GM12875 (cell line): Measurements from ENCODE around the gene BAIAP2.

Source experiments
- H3K4me3 ChIP-seq: one replicate; pipeline ENCODE4 v1.5.1; 2011; ENCODE audit warnings: low read depth, low read length, control low read depth
- TF ChIP-seq, protein P1 (sequence below): IDR thresholded peaks from 2 replicates; pipeline ENCODE4 v1.5.1; 2011; ENCODE audit warnings: low read depth, mild to moderate bottlenecking, control low read depth, inconsistent platforms, low read length, moderate library complexity, borderline replicate concordance; ENCODE audit not compliant: insufficient read depth

Gene BAIAP2

DNA sequence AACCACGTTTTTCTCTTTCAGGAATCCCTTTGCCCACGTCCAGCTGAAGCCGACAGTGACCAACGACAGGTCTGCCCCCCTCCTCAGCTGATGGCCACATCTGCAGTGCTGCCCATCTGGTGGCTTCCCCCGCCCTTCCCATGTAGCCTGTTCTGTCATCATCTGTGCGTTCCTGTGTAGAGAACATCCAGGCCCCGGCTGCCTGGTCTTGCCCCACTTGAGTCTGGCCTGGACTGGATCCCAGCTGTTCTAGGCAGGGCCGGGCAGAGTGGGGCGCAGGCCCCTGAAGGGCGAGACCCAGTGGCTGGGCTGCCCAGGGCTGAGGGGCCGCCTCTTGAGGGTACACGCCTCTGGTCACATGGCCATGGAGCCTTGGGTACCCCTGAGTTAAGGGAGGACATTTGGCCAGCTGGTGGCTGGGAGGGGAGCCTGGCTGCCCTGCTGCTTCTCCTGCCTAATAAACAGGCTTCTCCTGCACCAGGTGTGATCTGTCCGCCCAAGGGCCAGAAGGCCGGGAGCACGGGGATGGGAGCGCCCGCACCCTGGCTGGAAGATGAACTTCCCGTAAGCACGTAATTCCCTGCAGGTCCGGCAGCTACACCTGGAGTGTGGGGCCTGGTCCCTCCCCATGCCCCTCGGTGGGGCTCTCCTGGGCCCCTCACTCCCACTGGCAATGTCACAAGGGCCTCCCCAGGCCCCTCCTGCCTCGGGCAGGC lies 81.0 kb downstream of the BAIAP2 start:
- H3K4me3 ChIP-seq = no peak overlapping the region
- TF ChIP-seq, protein P1, sequence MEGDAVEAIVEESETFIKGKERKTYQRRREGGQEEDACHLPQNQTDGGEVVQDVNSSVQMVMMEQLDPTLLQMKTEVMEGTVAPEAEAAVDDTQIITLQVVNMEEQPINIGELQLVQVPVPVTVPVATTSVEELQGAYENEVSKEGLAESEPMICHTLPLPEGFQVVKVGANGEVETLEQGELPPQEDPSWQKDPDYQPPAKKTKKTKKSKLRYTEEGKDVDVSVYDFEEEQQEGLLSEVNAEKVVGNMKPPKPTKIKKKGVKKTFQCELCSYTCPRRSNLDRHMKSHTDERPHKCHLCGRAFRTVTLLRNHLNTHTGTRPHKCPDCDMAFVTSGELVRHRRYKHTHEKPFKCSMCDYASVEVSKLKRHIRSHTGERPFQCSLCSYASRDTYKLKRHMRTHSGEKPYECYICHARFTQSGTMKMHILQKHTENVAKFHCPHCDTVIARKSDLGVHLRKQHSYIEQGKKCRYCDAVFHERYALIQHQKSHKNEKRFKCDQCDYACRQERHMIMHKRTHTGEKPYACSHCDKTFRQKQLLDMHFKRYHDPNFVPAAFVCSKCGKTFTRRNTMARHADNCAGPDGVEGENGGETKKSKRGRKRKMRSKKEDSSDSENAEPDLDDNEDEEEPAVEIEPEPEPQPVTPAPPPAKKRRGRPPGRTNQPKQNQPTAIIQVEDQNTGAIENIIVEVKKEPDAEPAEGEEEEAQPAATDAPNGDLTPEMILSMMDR = no peak

DNA sequence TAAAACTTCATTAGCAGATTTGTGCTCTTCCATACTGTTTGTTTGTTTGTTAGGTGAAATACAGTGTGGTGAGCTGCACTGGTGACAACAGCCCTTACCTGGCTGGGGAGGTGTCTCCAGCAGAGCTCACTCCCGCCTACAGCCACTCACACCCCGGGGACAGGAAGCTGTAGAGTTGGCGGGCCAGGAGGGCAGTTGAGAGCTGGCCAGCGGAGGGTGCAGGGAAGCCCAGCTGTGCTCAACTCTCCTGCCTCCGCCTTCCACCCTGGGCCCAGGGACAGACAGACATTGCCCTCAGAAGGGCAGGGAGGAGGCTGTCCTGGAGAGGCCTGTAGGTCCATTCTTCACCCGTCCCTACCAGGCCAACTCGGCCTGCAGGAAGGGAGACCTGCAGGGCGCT lies 81.8 kb downstream of the BAIAP2 start:
- no peak overlapping the region for H3K4me3 ChIP-seq
- TF ChIP-seq, protein P1 = no peak

DNA sequence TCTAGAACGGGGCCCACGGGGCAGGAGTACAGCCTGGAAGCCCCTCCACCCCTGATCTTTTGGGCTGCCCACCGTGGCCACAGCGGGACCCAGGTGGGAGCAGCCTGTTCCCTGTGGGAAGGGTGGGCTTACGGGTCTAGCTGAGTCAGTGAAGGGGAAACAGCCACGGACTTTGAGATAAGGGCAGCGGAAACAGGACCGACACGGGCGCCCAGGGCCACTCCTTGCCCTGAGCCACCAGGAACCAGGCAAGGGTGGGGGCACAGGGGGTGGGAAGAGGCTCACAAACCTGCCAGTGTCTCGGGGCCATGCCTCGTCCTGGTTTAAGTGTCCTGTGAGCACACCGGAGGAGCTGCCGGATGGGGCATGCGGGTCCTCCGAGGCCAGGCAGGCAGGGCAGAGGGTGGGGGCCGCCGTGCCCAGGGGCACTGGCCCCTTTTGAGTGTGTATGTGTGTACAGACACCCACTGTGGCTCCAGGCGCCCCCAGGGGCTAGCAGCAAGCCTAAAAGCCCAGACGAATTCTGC lies 82.8 kb downstream of the BAIAP2 start:
- H3K4me3 ChIP-seq = no peak overlapping the region
- TF ChIP-seq, protein P1 = no peak

DNA sequence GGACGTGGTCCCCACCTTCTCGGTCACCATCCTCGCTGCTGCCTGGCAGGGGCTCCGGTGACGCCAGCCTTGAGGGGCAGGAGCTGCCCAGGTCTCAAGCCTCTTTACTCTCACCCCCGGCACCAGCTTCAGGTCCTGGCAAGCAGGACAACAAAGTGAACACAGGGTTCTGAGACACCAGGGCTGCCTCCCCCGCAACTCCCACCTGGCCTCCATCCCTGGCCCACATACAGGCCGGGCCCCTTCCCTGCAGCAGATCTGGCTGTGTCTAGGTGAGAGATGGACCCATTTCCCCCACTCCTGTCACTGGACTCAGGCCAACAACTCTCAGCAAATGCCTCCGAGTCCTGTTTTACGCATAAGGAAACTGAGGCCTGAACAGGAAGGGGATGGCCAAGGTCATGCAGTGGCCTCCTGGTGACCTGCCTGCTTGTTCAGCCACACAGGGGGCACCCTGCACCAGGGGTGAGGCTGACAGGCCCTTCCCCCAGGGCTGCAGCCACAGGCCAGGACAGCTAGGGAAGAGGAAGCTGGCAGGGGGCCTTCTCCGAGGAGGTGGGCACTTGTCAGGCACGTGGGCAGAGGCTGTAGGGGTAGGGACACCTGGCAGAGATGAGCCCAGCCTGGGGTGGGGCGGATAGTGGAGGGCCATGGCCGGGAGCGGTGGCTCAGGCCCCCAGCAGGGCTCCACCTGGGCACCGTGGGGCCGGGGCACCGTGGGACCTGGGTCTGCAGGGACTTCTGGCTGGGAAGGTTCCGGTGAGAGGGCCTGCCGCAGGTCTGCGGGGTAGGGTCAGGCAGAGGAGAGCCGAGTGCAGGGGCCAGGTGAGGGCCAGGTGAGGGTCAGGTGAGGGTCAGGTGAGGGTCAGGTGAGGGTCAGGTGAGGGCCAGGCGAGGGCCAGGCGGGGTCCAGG lies 83.6 kb downstream of the BAIAP2 start:
- no peak overlapping the region for H3K4me3 ChIP-seq
- TF ChIP-seq, protein P1 = no peak

DNA sequence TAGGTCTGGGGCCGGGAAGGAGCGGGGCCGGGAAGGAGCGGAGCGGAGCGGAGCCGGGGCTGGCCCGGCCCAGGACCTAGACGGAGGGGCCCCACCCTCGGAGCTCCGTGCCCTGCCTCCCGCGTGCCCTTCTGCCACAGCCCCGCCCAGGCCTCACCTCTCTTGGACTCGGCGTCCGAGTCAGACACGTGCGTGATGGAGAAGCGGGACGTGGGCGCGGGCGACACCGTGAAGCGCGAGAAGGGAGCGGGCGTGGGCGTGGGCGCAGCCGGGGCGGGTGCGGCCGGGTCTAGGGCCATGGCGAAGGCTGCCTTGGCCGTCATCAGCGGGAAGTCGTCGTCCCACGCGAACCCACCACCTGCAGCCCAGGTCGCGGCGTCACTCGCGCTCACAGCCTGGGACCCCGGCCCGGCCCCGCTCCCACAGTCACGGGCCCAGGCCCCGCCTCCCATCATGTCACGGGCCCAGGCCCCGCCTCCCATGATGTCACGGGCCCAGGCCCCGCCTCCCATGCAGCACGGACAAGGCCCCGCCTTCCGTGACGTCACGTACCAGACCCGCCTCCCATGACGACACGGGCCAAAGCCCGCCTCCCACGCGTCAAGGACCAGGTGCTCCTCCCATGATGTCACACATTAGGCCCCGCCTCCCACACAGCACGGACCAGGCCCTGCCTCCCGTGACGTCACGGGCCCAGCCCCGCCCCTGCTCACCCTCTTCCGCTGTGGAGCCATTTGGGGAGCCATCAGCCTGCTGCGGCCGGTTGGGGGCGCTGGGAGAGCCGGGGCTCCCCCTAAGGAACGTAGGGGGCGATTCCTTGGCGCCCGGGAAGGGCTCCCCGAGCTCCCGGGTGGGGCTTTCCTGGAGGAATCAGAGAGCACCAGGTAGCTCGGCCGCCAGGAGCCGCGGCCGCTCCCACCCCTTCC lies 84.5 kb downstream of the BAIAP2 start:
- no peak overlapping the region for H3K4me3 ChIP-seq
- TF ChIP-seq, protein P1 = no peak

DNA sequence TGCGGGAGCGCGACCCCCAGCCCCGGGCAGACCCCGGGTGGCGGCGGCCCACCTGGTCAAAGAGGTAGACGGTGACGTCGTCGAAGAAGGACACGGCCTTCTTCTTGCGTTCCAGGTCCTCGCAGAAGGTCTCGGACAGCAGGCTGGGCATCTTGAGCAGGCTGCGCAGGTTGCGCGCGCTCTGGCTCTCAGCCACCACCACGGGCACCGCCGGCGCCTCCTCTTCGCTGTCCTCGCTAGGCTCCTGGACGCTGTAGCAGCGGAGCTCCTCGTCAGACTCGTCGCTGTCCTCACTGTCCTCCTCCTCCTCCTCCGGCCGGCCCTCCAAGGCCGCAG lies 85.2 kb downstream of the BAIAP2 start:
- no peak overlapping the region for H3K4me3 ChIP-seq

More for the DNA sequence above, 85.2 kb downstream of the BAIAP2 start:
- TF ChIP-seq, protein P1 = no peak
